NB4 (cell line): ENCODE measurements around the gene TUBA8.

Experiments used
- DNase-seq: peaks from one replicate; pipeline ENCODE4 v3.0.0; 2010; ENCODE audit warnings: low read depth
- H3K4me3 ChIP-seq: one replicate; pipeline ENCODE4 v1.5.1; 2011; ENCODE audit warnings: mild to moderate bottlenecking, low read depth, low read length, moderate library complexity
- MYC ChIP-seq: IDR thresholded peaks from 2 replicates; pipeline ENCODE4 v1.6.1; 2011; ENCODE audit warnings: low read depth, low read length
- POLR2A ChIP-seq: IDR thresholded peaks from 2 replicates; pipeline ENCODE4 v1.6.1; 2011; ENCODE audit warnings: mild to moderate bottlenecking; ENCODE audit not compliant: insufficient read length; ENCODE audit errors: extremely low read depth
- TF ChIP-seq, protein P1 (sequence below): IDR thresholded peaks from 2 replicates; pipeline ENCODE4 v1.6.1; 2011; ENCODE audit warnings: low read depth, low read length
- TF ChIP-seq, protein P2 (sequence below): IDR thresholded peaks from one replicate; pipeline ENCODE4 v1.5.1; 2012; ENCODE audit warnings: low read depth, low read length

The TUBA8 gene

DNA sequence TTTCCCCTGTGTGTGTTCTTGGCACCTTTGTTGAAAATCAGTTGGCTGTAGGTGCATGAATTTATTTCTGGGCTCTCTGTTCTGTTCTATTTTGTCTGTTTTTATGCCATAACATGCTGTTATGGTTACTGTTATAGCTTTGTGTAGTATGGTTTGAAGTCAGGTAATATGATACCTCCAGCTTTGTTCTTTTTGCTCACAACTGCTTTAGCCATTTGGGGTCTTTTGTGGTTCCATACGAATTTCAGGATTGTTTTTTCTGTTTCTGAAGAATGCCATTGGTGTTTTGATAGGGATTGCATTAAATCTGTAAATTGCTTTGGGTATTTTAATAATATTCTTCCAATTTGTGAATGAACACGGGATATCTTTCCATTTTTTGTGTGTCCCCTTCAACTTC, 28.1 kb upstream of the TUBA8 start:
- TF ChIP-seq POLR2A (no peak), MYC (no peak)
- TF ChIP-seq, protein P1, sequence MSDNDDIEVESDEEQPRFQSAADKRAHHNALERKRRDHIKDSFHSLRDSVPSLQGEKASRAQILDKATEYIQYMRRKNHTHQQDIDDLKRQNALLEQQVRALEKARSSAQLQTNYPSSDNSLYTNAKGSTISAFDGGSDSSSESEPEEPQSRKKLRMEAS, result no peak
- TF ChIP-seq, protein P2, sequence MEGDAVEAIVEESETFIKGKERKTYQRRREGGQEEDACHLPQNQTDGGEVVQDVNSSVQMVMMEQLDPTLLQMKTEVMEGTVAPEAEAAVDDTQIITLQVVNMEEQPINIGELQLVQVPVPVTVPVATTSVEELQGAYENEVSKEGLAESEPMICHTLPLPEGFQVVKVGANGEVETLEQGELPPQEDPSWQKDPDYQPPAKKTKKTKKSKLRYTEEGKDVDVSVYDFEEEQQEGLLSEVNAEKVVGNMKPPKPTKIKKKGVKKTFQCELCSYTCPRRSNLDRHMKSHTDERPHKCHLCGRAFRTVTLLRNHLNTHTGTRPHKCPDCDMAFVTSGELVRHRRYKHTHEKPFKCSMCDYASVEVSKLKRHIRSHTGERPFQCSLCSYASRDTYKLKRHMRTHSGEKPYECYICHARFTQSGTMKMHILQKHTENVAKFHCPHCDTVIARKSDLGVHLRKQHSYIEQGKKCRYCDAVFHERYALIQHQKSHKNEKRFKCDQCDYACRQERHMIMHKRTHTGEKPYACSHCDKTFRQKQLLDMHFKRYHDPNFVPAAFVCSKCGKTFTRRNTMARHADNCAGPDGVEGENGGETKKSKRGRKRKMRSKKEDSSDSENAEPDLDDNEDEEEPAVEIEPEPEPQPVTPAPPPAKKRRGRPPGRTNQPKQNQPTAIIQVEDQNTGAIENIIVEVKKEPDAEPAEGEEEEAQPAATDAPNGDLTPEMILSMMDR, result no peak
- H3K4me3 ChIP-seq, result no peak overlapping the region

DNA sequence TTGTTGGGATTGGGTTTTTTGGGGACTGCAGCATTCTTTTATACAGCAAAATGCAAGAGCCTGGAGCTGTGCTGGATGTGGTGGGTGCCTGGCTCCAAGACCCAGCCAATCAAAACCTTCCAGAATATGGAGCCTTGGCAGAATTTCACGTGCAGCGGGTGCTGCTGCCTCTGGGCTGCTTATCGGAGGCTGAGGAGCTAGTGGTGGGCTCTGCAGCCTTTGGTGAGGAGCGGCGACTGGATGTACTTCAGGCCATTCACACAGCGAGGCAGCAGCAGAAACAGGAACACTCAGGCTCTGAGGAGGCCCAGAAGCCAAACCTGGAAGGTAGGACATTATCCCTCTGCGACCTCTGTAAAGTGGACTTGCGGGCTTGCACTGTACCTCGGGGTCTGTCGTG, 27.2 kb upstream of the TUBA8 start:
- DNase-seq, result no peak
- TF ChIP-seq POLR2A (no peak), MYC (no peak)
- TF ChIP-seq, protein P1, result no peak
- TF ChIP-seq, protein P2, result no peak
- no peak overlapping the region for H3K4me3 ChIP-seq

More for the DNA sequence above, 28.1 kb upstream of the TUBA8 start:
- no peak for DNase-seq

DNA sequence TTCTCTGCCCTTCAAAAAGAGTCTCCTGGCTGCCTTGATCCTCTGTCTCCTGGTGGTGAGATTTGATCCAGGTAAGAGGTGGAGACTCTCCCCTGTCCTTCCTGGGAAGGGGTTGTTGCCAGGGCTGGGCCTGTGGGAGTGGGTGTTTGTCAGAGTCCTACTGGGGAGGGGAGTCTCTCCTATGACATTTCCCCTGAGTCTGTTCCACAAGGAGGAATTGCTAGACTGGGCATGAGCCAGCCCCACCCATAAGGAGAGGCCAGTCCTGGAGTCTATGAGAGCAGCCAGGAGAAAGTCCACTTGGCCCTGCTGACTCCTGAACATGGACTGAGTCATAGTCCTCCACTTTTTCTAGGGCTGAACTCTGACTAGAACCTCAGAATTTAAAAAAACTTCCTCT, 25.4 kb upstream of the TUBA8 start:
- no peak overlapping the region for H3K4me3 ChIP-seq
- no peak for TF ChIP-seq MYC
- TF ChIP-seq POLR2A, result no peak
- TF ChIP-seq, protein P2, result no peak
- no peak for DNase-seq

DNA sequence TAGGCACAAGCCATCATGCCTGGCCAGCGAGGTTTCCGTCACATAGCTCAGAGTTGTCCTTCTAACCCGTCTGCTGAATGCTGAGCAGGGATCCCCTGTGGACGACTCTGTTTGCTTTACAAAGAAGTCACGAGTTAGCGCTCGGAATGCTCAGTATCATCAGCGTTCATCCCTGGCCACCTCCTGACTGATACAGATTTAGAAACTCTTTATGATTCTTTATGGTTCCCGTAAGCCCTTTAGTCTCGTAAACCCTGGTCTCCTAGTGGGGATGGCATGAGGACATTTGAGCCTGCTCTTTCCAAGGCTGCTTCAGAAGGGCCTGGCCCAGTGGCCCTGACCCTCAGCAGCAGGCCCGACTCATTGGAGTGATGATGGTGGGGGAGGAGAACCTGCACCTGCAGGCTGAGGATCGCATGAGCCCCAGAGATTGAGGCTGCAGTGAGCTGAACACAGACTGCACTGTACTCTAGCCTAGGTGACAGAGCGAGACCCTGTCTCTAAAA, 23.2 kb upstream of the TUBA8 start:
- H3K4me3 ChIP-seq, result no peak overlapping the region
- TF ChIP-seq MYC (no peak), POLR2A (no peak)
- TF ChIP-seq, protein P1, result no peak
- TF ChIP-seq, protein P2, result no peak
- no peak for DNase-seq

DNA sequence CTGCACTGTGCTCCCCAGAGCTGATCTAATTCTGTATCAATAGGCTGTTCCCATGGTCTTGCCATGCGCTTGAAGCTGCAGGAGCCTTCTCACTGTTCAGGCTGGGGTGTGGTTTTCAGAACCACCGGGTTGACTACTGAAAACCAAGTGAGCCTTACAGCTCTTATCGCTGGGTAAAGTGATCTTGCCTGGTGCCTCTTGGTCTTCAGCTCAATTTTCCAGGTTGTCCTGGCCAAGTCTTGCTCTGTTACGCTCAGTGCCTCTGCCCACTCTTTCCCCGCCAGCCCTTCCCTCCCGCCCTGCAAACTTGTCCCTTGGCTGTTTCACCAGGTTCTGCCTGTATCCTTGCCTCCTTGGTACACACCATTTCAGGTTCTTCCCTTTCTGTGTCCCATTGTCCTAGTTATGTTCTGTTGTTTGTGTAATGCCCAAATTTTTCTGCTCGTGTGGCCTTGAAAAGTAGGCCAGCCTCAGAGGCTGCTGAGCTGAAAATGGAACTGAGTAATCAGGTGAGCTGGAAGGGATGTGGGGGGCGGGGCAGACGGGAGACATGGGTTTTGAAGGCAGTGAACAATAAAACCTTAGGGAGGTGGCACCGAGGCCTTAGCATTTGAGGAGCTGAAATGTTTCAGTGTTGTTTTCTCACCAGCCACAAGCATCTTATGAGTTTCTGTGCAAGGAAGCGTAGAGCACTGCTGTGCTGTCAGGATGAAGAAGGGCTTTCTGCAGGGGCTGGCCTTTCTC, 21.6 kb upstream of the TUBA8 start:
- no peak for DNase-seq
- H3K4me3 ChIP-seq, result no peak overlapping the region
- TF ChIP-seq, protein P2, result no peak
- TF ChIP-seq MYC (no peak), POLR2A (no peak)
- TF ChIP-seq, protein P1, result no peak

DNA sequence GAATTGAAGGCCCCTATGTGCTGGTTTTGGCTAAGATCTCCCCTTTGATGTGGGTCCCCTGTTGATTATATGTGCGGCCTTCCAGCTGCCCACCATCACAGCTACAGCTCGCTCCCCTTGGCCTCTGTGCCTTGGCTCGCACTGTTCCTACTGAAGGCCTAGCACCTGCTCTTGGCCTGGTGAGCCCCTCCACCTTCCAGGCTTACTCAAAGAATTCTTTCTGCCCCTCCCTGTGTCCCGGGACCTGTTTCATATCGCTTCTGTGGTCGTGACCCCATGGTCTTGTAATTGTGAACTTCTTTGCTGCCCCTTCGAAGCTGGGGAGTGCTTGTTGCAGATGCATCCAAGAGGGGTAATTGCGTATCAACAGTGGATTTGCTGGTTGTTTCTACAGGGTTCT, 20.3 kb upstream of the TUBA8 start:
- DNase-seq, result no peak
- no peak overlapping the region for H3K4me3 ChIP-seq
- TF ChIP-seq POLR2A (no peak), MYC (no peak)
- TF ChIP-seq, protein P1, result no peak
- TF ChIP-seq, protein P2, result no peak
